ENCODE results near the gene PLRG1. TPM values are rescaled to one million over a fixed set of nuclear protein-coding genes. Genes with fewer than 3 reads are reported as not detected.
"Not testable (repeated sequence)": the region's sequence is repeated elsewhere in the genome, so short reads cannot be mapped to it uniquely, and the experiment has no call there.

PLRG1 gene
- 54.0 and 77.4 TPM in 2 replicates for total RNA-seq (2014; rRNA removed; shearing (Covaris generic))

- DNase-seq (ENCODE audit: low read depth), result peak; percentile 88
Observed at GRCh38 chr4:154549894-154550790, at the start of gene PLRG1. Gene PLRG1, minus strand, starts transcription at chr4:154550400. Its CDS starts 92 bp downstream, at chr4:154550308.

- DNase-seq (ENCODE audit: low read depth), result no peak
Observed at GRCh38 chr4:154597798-154598774, 47.9 kb upstream of the PLRG1 start.

GRCh38 chr4:154597281-154597680 is 47.1 kb upstream of the PLRG1 start:
- DNase-seq (ENCODE audit: low read depth), result not testable (repeated sequence)

GRCh38 chr4:154595807-154596206 is 45.6 kb upstream of the PLRG1 start:
- no peak for DNase-seq (ENCODE audit: low read depth)

GRCh38 chr4:154594343-154594742 is 44.1 kb upstream of the PLRG1 start:
- DNase-seq (ENCODE audit: low read depth), result not testable (repeated sequence)

- DNase-seq (ENCODE audit: low read depth), result no peak
Observed at GRCh38 chr4:154593868-154594267, 43.7 kb upstream of the PLRG1 start.

- DNase-seq (ENCODE audit: low read depth), result no peak
Observed at GRCh38 chr4:154591890-154592289, 41.7 kb upstream of the PLRG1 start.

- DNase-seq (ENCODE audit: low read depth), result no peak
Observed at GRCh38 chr4:154590329-154591006, 40.3 kb upstream of the PLRG1 start, which contains the start of gene FGA. Gene FGA, minus strand, starts transcription at chr4:154590742. Its CDS starts 55 bp downstream, at chr4:154590687.

- DNase-seq (ENCODE audit: low read depth), result no peak
Observed at GRCh38 chr4:154589296-154590197, 39.3 kb upstream of the PLRG1 start.

- DNase-seq (ENCODE audit: low read depth), result no peak
Observed at GRCh38 chr4:154588198-154588597, 38.0 kb upstream of the PLRG1 start.

GRCh38 chr4:154586296-154587033 is 36.3 kb upstream of the PLRG1 start:
- no peak for DNase-seq (ENCODE audit: low read depth)

GRCh38 chr4:154585369-154586018 is 35.3 kb upstream of the PLRG1 start:
- no peak for DNase-seq (ENCODE audit: low read depth)

- no peak for DNase-seq (ENCODE audit: low read depth)
Observed at GRCh38 chr4:154584259-154584658, 34.1 kb upstream of the PLRG1 start.

- no peak for DNase-seq (ENCODE audit: low read depth)
Observed at GRCh38 chr4:154583677-154584076, 33.5 kb upstream of the PLRG1 start.

GRCh38 chr4:154583230-154583629 is 33.0 kb upstream of the PLRG1 start:
- DNase-seq (ENCODE audit: low read depth), result no peak

GRCh38 chr4:154582723-154583122 is 32.5 kb upstream of the PLRG1 start:
- DNase-seq (ENCODE audit: low read depth), result no peak

GRCh38 chr4:154579927-154580326 is 29.7 kb upstream of the PLRG1 start:
- no peak for DNase-seq (ENCODE audit: low read depth)

- DNase-seq (ENCODE audit: low read depth), result no peak
Observed at GRCh38 chr4:154578919-154579318, 28.7 kb upstream of the PLRG1 start.

- DNase-seq (ENCODE audit: low read depth), result no peak
Observed at GRCh38 chr4:154577324-154577723, 27.1 kb upstream of the PLRG1 start.

Measured in RPMI7951 (cell line).